CD1c-positive myeloid dendritic cell (primary cell): ENCODE measurements around the gene DCTD.

Experiments
- DNase-seq: peaks from one replicate; pipeline ENCODE4 v3.0.0-alpha.2; 2016; ENCODE audit errors: extremely low spot score

The DCTD gene

GRCh38 chr4:182917182-182918043 lies at the start of gene DCTD:
Gene DCTD, minus strand, starts transcription at chr4:182917386. Its CDS starts 1,818 bp downstream, at chr4:182915568.
- peak; percentile 87 for DNase-seq

- no peak for DNase-seq
These were observed 43.6 kb upstream of the DCTD start for GRCh38 chr4:182960746-182961145.

- DNase-seq, result no peak
These were observed 43.0 kb upstream of the DCTD start for GRCh38 chr4:182960228-182960627.

- DNase-seq, result no peak
These were observed 38.2 kb upstream of the DCTD start for GRCh38 chr4:182955411-182955810.

- DNase-seq, result no peak
These were observed 27.5 kb upstream of the DCTD start for GRCh38 chr4:182944484-182945213.

- DNase-seq, result no peak
These were observed 22.5 kb upstream of the DCTD start for GRCh38 chr4:182939680-182940079.

- DNase-seq, result peak; percentile 70
These were observed 21.0 kb upstream of the DCTD start for GRCh38 chr4:182938205-182938645.

GRCh38 chr4:182937268-182938204 lies 20.4 kb upstream of the DCTD start:
- DNase-seq, result no peak

GRCh38 chr4:182932651-182933050 lies 15.5 kb upstream of the DCTD start:
- DNase-seq, result no peak

GRCh38 chr4:182931691-182932345 lies 14.6 kb upstream of the DCTD start:
- DNase-seq, result no peak

GRCh38 chr4:182930889-182931288 lies 13.7 kb upstream of the DCTD start:
- no peak for DNase-seq

- no peak for DNase-seq
These were observed 12.1 kb upstream of the DCTD start for GRCh38 chr4:182929296-182929695.

GRCh38 chr4:182928061-182928460 lies 10.9 kb upstream of the DCTD start:
- DNase-seq, result peak; percentile 31

- no peak for DNase-seq
These were observed 10.3 kb upstream of the DCTD start for GRCh38 chr4:182927505-182927904.

GRCh38 chr4:182925855-182926254 lies 8.7 kb upstream of the DCTD start:
- no peak for DNase-seq

GRCh38 chr4:182925298-182925757 lies 8.1 kb upstream of the DCTD start:
- peak; percentile 55 for DNase-seq

GRCh38 chr4:182924497-182924896 lies 7.3 kb upstream of the DCTD start:
- DNase-seq, result no peak

GRCh38 chr4:182923796-182924340 lies 6.7 kb upstream of the DCTD start:
- no peak for DNase-seq

- no peak for DNase-seq
These were observed 6.2 kb upstream of the DCTD start for GRCh38 chr4:182923366-182923765.

- no peak for DNase-seq
These were observed 5.5 kb upstream of the DCTD start for GRCh38 chr4:182922501-182923284.
